Fibroblast of pulmonary artery (primary cell): ENCODE data around the gene HARS2.
A peak's percentile ranks its signal among the peaks of the same experiment; 100 is the strongest.
"Not testable (repeated sequence)": the region's sequence is repeated elsewhere in the genome, so short reads cannot be mapped to it uniquely, and the experiment has no call there.

Experiments used
- DNase-seq: peaks from one replicate; pipeline ENCODE4 v3.0.0-alpha.2; 2010; ENCODE audit warnings: low read depth
- H3K4me3 ChIP-seq: replicated peaks from 2 replicates; pipeline ENCODE4 v1.5.1; 2011; ENCODE audit warnings: low read depth, mild to moderate bottlenecking, control low read depth, low read length, moderate library complexity
- TF ChIP-seq, protein P1 (sequence below): IDR thresholded peaks from 2 replicates; pipeline ENCODE4 v1.5.1; 2011; ENCODE audit warnings: mild to moderate bottlenecking, control low read depth, low read length, inconsistent platforms; ENCODE audit errors: missing control alignments

HARS2 gene

DNA sequence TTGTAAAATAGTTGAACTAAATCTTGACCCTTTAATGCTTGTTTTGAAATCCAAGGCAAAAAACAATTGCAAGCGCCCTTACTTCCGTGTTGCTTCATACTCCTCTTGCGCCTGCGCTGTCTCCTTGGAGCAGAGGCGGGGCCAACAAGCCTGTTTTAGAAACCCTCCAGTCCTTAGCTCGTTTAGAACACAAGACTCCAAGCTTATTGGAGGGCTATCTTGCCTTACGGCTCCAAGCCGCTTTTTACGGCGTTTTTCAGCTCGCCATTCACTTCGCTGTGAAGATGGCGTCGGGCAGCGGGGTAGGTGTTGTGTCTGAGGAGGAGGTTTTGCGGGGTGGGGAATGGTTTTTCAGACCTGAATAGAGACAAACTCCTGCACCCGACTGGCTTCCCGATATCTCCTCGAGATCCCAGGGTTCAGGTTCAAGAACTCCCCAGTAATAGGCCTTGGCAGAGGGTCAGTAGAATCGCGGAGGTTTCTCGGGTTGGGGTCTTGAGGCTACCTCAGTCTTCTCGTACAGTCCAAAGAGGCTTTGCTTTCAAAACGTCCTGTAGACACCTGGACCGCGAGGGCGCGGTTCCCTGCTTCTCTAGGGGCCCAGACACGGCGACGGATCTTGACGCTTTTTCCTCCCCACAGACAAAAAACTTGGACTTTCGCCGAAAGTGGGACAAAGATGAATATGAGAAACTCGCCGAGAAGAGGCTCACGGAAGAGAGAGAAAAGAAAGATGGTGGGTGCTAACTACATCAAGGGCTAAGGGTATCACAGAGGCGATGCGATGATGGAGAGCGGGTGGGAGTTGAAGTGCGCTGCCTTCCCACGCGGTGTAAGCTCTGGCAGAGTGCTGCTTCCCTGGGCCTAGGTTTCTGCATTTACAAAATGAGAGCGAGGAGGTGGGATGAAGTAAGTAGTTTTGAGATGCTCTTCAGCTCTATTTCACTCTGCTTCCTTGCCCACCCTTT is 9.2 kb downstream of the HARS2 start, which contains the start of gene ZMAT2:
TSS of gene ZMAT2 (plus strand) at position 271 of the 968 bp plus-strand sequence. CDS start at position 285, 14 bp downstream.
- TF ChIP-seq, protein P1, sequence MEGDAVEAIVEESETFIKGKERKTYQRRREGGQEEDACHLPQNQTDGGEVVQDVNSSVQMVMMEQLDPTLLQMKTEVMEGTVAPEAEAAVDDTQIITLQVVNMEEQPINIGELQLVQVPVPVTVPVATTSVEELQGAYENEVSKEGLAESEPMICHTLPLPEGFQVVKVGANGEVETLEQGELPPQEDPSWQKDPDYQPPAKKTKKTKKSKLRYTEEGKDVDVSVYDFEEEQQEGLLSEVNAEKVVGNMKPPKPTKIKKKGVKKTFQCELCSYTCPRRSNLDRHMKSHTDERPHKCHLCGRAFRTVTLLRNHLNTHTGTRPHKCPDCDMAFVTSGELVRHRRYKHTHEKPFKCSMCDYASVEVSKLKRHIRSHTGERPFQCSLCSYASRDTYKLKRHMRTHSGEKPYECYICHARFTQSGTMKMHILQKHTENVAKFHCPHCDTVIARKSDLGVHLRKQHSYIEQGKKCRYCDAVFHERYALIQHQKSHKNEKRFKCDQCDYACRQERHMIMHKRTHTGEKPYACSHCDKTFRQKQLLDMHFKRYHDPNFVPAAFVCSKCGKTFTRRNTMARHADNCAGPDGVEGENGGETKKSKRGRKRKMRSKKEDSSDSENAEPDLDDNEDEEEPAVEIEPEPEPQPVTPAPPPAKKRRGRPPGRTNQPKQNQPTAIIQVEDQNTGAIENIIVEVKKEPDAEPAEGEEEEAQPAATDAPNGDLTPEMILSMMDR = no peak
- H3K4me3 ChIP-seq = peak within 1 kb of the TSS; percentile 74
- DNase-seq = peak; percentile 99

DNA sequence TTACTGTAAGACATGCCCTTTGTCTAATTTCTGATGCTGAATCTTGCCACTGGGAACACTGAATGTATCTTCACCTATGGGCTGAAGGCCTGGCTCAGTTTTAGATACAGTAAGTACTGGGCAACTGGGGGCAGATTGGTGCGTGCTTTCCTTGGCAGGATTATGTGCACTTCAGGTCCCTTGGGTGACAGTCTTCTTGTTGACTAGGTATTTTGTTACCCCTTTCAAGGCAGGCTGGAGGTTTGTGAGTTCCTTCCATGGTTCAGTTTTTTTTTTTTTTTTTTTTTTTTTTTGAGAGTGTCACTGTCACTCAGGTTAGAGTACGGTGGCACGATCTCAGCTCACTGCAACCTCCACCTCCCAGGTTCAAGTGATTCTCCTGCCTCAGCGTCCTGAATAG is 16.6 kb downstream of the HARS2 start:
- TF ChIP-seq, protein P1 = no peak
- no peak for DNase-seq
- H3K4me3 ChIP-seq = no peak overlapping the region

DNA sequence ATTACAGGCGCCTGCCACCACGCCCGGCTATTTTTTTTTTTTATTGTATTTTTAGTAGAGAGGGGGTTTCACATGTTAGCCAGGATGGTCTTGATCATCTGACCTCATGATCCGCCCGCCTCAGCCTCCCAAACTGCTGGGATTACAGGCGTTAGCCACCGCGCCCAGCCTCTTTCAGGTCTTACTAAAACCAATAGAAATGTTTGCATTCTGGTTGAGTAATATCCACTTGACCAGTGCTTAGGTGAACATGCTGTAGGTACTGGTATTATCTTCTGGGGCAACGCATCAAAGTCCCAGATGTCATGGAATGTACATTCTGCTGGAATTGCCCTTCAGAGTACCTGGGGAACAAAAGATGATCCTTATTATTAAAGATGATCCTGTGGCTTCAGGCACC is 17.5 kb downstream of the HARS2 start:
- not testable (repeated sequence) for H3K4me3 ChIP-seq, DNase-seq

DNA sequence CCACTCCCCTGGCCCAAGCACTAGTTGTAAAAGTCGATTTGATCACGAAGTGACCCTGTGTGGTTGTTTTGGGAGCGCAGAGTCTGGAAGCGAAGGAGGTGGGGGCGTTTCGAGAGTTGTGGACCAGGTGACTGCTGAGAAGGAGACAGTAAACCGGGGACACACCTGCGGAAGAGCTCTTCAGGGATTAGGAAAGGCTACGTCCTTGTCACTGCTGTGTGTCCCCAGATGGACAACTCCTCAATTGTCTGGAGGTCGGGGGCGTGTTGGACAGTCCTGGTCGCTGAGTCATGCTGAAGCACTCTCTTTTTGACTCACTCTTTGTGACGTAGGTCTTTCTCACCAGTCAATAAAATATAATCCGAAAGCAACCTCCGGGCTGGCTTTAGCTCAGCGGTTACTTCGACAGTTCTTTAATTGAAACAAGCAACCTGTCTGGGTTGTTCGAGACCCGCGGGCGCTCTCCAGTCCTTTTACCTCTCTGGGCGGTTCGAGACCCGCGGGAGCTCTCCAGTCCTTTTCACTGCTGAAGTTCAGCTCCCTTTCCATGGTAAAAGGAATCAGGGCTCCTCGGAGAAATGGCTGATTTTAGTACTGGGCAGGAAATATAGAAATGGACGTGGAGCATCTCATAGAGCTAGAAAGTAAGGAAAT is 19.8 kb downstream of the HARS2 start:
- TF ChIP-seq, protein P1 = no peak
- peak; percentile 97 for DNase-seq
- peak overlapping the region; percentile 52 for H3K4me3 ChIP-seq

DNA sequence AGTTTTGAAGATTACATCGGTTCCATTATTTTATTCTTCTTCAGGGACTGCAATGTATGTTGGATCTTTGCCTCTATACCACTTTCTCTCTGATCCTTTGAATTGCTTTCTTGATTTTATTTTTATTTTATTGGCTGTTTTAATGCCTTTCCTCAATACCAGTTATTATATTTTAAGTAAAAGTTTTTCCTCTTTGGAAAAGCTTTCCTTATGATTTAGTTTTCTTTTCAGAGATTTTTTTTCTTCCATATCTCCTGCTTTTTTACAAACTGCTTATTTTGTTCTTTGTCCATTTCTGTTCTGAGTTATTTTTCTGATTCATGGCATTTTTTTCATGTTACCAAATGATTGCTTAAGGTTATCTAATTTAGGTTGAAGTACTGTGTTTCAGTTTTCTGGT is 20.5 kb downstream of the HARS2 start:
- peak overlapping the region; percentile 52 for H3K4me3 ChIP-seq

DNA sequence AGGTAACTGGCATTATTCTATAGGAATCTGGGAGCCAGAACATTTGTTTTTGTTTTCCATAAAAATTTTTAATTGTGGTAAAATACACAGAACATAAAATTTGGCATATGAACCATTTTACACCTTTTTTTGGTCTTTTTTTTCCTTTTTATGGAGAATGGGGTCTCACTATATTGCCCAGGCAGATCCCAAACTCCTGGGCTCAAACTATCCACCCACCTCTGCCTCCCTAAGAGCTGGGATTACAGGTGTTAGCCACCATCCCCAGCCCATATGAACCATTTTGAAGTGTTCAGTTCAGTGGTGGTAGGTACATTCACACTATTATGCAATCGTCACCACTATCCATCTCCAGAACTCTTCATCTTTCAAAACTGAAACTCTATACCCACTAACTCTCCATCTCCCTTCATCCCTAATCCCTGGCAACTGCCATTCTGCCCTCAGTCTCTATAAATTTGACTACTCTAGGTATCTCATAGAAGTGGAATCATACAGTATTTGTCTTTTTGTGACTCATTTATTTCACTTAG is 22.4 kb downstream of the HARS2 start:
- TF ChIP-seq, protein P1 = no peak
- no peak for DNase-seq
- H3K4me3 ChIP-seq = no peak overlapping the region

More for the DNA sequence above, 20.5 kb downstream of the HARS2 start:
- TF ChIP-seq, protein P1 = no peak
- DNase-seq = no peak

DNA sequence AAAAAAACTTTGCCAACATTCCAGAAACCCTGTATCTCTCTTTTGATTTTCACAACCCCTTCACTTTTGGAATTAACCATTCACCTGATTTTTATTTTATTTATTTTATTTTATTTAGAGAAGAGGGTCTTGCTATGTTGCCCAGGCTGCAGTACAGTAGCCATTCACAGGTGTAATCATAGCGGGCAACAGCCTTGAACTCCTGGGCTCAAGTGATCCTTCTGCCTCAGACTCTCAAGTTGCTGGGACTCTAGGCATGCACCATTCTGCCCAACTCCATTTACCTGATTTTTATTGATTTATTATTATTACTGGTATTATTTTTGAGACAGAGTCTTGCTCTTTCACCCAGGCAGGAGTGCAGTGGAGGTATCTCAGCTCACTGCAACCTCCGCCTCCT is 25.0 kb downstream of the HARS2 start:
- H3K4me3 ChIP-seq, DNase-seq: not testable (repeated sequence)

DNA sequence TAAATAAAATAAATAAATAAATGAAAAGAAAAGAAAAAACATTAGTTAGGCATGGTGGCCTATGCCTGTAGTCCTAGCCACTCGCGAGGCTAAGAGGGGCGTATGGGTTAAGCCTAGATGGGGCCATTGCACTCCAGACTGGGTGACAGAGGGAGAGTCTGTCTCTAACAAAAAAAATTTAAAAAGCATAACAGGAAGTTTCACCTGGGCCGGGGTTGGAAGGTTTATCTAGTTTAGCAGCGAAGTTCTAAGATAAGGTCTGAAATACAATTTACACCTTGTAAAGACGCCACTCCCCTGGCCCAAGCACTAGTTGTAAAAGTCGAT is 27.0 kb downstream of the HARS2 start:
- H3K4me3 ChIP-seq = no peak overlapping the region

DNA sequence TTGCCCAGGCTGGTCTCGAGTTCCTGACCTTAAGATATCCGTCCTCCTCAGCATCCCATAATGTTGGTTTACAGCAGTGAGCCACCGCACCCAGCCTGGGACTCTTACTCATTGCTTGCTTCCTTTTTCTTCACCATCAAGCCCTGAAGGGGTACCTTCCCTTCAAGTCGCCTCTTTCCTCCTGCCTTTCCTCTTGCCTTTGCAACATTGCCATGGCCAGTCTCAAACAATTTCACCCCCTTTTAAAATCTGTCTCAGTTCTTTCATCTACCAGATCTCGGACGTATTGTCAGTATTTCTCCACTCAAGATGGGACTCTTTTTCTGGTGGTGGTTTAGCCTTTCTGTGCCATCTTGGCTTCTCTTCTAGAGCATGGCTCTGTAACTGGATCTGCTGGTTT is 29.5 kb downstream of the HARS2 start:
- not testable (repeated sequence) for H3K4me3 ChIP-seq, DNase-seq

More for the DNA sequence above, 27.0 kb downstream of the HARS2 start:
- no peak for DNase-seq
- TF ChIP-seq, protein P1 = no peak

DNA sequence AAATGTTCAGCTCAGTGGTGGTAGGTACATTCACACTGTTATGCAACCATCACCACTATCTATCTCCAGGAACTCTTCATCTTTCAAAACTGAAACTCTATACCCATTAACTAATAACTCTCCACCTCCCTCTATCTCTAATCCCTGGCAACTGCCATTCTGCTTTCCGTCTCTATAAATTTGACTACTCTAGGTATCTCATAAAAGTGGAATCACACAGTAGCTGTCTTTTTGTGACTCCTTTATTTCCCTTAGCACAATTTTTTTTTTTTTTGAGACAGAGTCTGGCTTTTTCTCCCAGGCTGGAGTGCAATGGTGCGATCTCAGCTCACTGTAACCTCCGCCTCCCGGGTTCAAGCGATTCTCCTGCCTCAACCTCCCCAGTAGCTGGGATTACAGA is 30.1 kb downstream of the HARS2 start:
- not testable (repeated sequence) for H3K4me3 ChIP-seq, DNase-seq
